ENCODE data around the gene HIVEP3.
"Not testable (repeated sequence)": the region's sequence is repeated elsewhere in the genome, so short reads cannot be mapped to it uniquely, and the experiment has no call there.

The HIVEP3 gene

GRCh38 chr1:41566274-41566885 is 352.3 kb downstream of the HIVEP3 start:
- Mint-ChIP-seq H3K27ac (no peak overlapping the region), H3K36me3 (ENCODE audit: low read depth) (peaks cover 19% of the 10 kb centered on the region), H3K27me3 (ENCODE audit: low read depth) (no peaks in the 10 kb centered on the region), H3K4me3 (no peak overlapping the region), H3K4me1 (ENCODE audit: low read depth) (peaks cover 11% of the 10 kb centered on the region), H3K9me3 (no peaks in the 10 kb centered on the region)
- no peak for DNase-seq (ENCODE audit: low spot score)

- peaks cover 11% of the 10 kb centered on the region for H3K4me1 Mint-ChIP-seq (ENCODE audit: low read depth)
- H3K27me3 Mint-ChIP-seq (ENCODE audit: low read depth): no peaks in the 10 kb centered on the region
- DNase-seq (ENCODE audit: low spot score): no peak
- no peak overlapping the region for H3K27ac Mint-ChIP-seq
- H3K36me3 Mint-ChIP-seq (ENCODE audit: low read depth): peaks cover 21% of the 10 kb centered on the region
- H3K4me3 Mint-ChIP-seq: no peak overlapping the region
- no peaks in the 10 kb centered on the region for H3K9me3 Mint-ChIP-seq
Observed at GRCh38 chr1:41564741-41565475, 353.8 kb downstream of the HIVEP3 start.

- H3K36me3 Mint-ChIP-seq (ENCODE audit: low read depth): peaks cover 27% of the 10 kb centered on the region
- H3K4me1 Mint-ChIP-seq (ENCODE audit: low read depth): peaks cover 4% of the 10 kb centered on the region
- no peaks in the 10 kb centered on the region for H3K9me3 Mint-ChIP-seq
- H3K27ac Mint-ChIP-seq: no peak overlapping the region
- H3K27me3 Mint-ChIP-seq (ENCODE audit: low read depth): no peaks in the 10 kb centered on the region
- no peak for DNase-seq (ENCODE audit: low spot score)
- H3K4me3 Mint-ChIP-seq: no peak overlapping the region
Observed at GRCh38 chr1:41562328-41562727, 356.4 kb downstream of the HIVEP3 start.

GRCh38 chr1:41560931-41561330 is 357.8 kb downstream of the HIVEP3 start:
- Mint-ChIP-seq H3K27me3 (ENCODE audit: low read depth) (no peaks in the 10 kb centered on the region), H3K4me1 (ENCODE audit: low read depth) (peaks cover 4% of the 10 kb centered on the region), H3K36me3 (ENCODE audit: low read depth) (peaks cover 34% of the 10 kb centered on the region), H3K4me3 (no peak overlapping the region), H3K9me3 (peaks cover 14% of the 10 kb centered on the region), H3K27ac (no peak overlapping the region)
- no peak for DNase-seq (ENCODE audit: low spot score)

GRCh38 chr1:41560496-41560895 is 358.2 kb downstream of the HIVEP3 start:
- no peak overlapping the region for H3K4me3 Mint-ChIP-seq
- no peaks in the 10 kb centered on the region for H3K27me3 Mint-ChIP-seq (ENCODE audit: low read depth)
- H3K36me3 Mint-ChIP-seq (ENCODE audit: low read depth): peaks cover 38% of the 10 kb centered on the region
- no peak for DNase-seq (ENCODE audit: low spot score)
- H3K27ac Mint-ChIP-seq: no peak overlapping the region
- peaks cover 4% of the 10 kb centered on the region for H3K4me1 Mint-ChIP-seq (ENCODE audit: low read depth)
- peaks cover 18% of the 10 kb centered on the region for H3K9me3 Mint-ChIP-seq

GRCh38 chr1:41559331-41559730 is 359.4 kb downstream of the HIVEP3 start:
- Mint-ChIP-seq H3K36me3 (ENCODE audit: low read depth) (peaks cover 42% of the 10 kb centered on the region), H3K4me1 (ENCODE audit: low read depth) (peaks cover 4% of the 10 kb centered on the region), H3K9me3 (peaks cover 21% of the 10 kb centered on the region), H3K27ac (no peak overlapping the region), H3K27me3 (ENCODE audit: low read depth) (no peaks in the 10 kb centered on the region), H3K4me3 (no peak overlapping the region)
- no peak for DNase-seq (ENCODE audit: low spot score)

- H3K27ac Mint-ChIP-seq: no peak overlapping the region
- H3K4me1 Mint-ChIP-seq (ENCODE audit: low read depth): peaks cover 4% of the 10 kb centered on the region
- H3K4me3 Mint-ChIP-seq: no peak overlapping the region
- no peaks in the 10 kb centered on the region for H3K27me3 Mint-ChIP-seq (ENCODE audit: low read depth)
- peaks cover 26% of the 10 kb centered on the region for H3K9me3 Mint-ChIP-seq
- DNase-seq (ENCODE audit: low spot score): no peak
- peaks cover 42% of the 10 kb centered on the region for H3K36me3 Mint-ChIP-seq (ENCODE audit: low read depth)
Observed at GRCh38 chr1:41558761-41559171, 360.0 kb downstream of the HIVEP3 start.

GRCh38 chr1:41557751-41558455 is 360.8 kb downstream of the HIVEP3 start:
- no peak for DNase-seq (ENCODE audit: low spot score)
- peaks cover 45% of the 10 kb centered on the region for H3K36me3 Mint-ChIP-seq (ENCODE audit: low read depth)
- H3K4me1 Mint-ChIP-seq (ENCODE audit: low read depth): no peaks in the 10 kb centered on the region
- H3K27me3 Mint-ChIP-seq (ENCODE audit: low read depth): no peaks in the 10 kb centered on the region
- H3K9me3 Mint-ChIP-seq: peaks cover 33% of the 10 kb centered on the region
- H3K27ac Mint-ChIP-seq: no peak overlapping the region
- no peak overlapping the region for H3K4me3 Mint-ChIP-seq

- H3K4me3 Mint-ChIP-seq: not testable (repeated sequence)
Observed at GRCh38 chr1:41554746-41555145, 364.0 kb downstream of the HIVEP3 start.

GRCh38 chr1:41547781-41548560 is 370.8 kb downstream of the HIVEP3 start:
- no peaks in the 10 kb centered on the region for H3K27me3 Mint-ChIP-seq (ENCODE audit: low read depth)
- no peak overlapping the region for H3K4me3 Mint-ChIP-seq

More at GRCh38 chr1:41554746-41555145, 364.0 kb downstream of the HIVEP3 start:
- H3K27ac Mint-ChIP-seq; H3K27me3 Mint-ChIP-seq (ENCODE audit: low read depth); H3K4me1 Mint-ChIP-seq (ENCODE audit: low read depth); DNase-seq (ENCODE audit: low spot score): not testable (repeated sequence)
- H3K9me3 Mint-ChIP-seq: peaks cover 42% of the 10 kb centered on the region
- H3K36me3 Mint-ChIP-seq (ENCODE audit: low read depth): peaks cover 40% of the 10 kb centered on the region

GRCh38 chr1:41547336-41547735 is 371.4 kb downstream of the HIVEP3 start:
- H3K4me3 Mint-ChIP-seq: no peak overlapping the region
- peaks cover 9% of the 10 kb centered on the region for H3K9me3 Mint-ChIP-seq
- no peak for DNase-seq (ENCODE audit: low spot score)
- H3K27ac Mint-ChIP-seq: no peak overlapping the region
- no peaks in the 10 kb centered on the region for H3K27me3 Mint-ChIP-seq (ENCODE audit: low read depth)
- peaks cover 20% of the 10 kb centered on the region for H3K36me3 Mint-ChIP-seq (ENCODE audit: low read depth)
- no peaks in the 10 kb centered on the region for H3K4me1 Mint-ChIP-seq (ENCODE audit: low read depth)

More at GRCh38 chr1:41547781-41548560, 370.8 kb downstream of the HIVEP3 start:
- DNase-seq (ENCODE audit: low spot score): no peak
- Mint-ChIP-seq H3K27ac (no peak overlapping the region), H3K36me3 (ENCODE audit: low read depth) (peaks cover 20% of the 10 kb centered on the region), H3K9me3 (peaks cover 14% of the 10 kb centered on the region), H3K4me1 (ENCODE audit: low read depth) (no peaks in the 10 kb centered on the region)

- H3K36me3 Mint-ChIP-seq (ENCODE audit: low read depth): peaks cover 20% of the 10 kb centered on the region
- no peaks in the 10 kb centered on the region for H3K4me1 Mint-ChIP-seq (ENCODE audit: low read depth)
- no peak for DNase-seq (ENCODE audit: low spot score)
- no peak overlapping the region for H3K27ac Mint-ChIP-seq
- peaks cover 7% of the 10 kb centered on the region for H3K9me3 Mint-ChIP-seq
- H3K4me3 Mint-ChIP-seq: no peak overlapping the region
- H3K27me3 Mint-ChIP-seq (ENCODE audit: low read depth): no peaks in the 10 kb centered on the region
Observed at GRCh38 chr1:41546833-41547135, 371.9 kb downstream of the HIVEP3 start.

- no peak for DNase-seq (ENCODE audit: low spot score)
- Mint-ChIP-seq H3K36me3 (ENCODE audit: low read depth) (peaks cover 22% of the 10 kb centered on the region), H3K9me3 (peaks cover 5% of the 10 kb centered on the region), H3K4me1 (ENCODE audit: low read depth) (peaks cover 2% of the 10 kb centered on the region), H3K27ac (no peak overlapping the region), H3K27me3 (ENCODE audit: low read depth) (no peaks in the 10 kb centered on the region), H3K4me3 (no peak overlapping the region)
Observed at GRCh38 chr1:41545996-41546832, 372.5 kb downstream of the HIVEP3 start.

All from T-helper 2 cell treated with Interferon-gamma antibody and Interleukin-4, amounts not matched to agents 5 μg/mL and 100 μg/mL, for 36 hours (primary cell).